ENCODE measurements around the gene PRKN. TPM values are rescaled to one million over a fixed set of nuclear protein-coding genes. Genes with fewer than 3 reads are reported as not detected.

Gene PRKN
- total and polyA plus RNA-seq, 9 of the 15 experiments (the other 6 are each of a cell fraction or from before 2014, with no cell fraction given): 0.03 to 0.96 (median 0.15) TPM; not detected in 2

DNA sequence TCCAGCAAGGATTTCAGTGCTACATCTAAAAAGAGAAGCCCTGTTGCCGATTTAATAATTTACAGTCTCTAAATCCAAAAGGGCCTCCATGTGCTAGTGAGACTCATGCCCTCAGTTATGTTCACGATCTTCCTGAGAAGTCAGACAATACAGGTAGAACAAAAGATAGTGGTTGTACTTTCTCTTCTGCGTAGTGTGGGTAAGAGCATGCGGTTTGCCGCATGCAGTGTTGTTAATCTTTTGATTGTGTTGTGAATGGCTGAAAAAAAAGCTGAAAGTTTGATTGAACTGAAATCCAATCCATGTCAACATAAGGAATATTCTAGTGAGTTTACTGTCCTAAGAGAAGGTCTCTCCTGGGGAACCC lies 1379.0 kb downstream of the PRKN start (continued):
- TF ChIP-seq CBFA2T3 (IDR thresholded peaks at IDR 0.05) (no peak), ZNF165 (CRISPR knock-in tag; IDR thresholded peaks at IDR 0.05; ENCODE audit: borderline replicate concordance) (no peak), SMARCE1 (IDR thresholded peaks at IDR 0.05) (no peak), MAFK (IDR thresholded peaks at IDR 0.05; ENCODE audit: low read length) (no peak), MEF2D (tag; conservative IDR thresholded peaks at IDR 0.05; ENCODE audit: low read depth) (no peak)

DNA sequence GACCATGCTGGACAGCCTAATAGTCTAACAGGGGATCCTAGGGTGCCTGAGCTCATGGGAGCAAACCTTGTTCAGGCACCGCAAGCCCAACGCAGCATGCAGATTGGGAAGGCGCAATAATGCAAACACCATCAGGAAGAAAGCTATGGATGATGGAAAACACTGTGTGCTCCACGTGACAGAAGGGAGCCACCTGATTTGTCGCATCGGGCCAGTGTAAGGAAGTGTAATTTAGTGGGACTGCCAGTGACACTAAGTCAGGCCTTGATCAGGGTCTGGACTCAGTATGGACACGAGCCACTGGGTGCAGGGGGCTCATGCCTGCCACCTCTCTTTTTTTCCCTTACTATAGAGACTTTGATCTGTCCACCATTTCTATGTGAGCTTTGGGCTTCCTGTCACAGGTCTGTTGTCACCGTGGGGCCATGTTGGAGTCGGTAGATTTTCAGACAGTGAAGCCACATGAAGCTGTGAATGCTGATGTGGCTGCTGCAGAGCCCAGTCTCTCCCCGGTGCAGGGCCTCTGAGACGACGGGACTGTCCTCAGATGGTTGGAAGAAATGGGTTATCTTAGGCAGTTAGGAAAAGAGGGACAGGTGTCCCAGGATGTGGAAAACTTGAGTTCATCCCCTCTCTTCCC lies 1379.5 kb downstream of the PRKN start:
- Histone ChIP-seq H2AFZ (ENCODE audit: low read depth, low read length) (peak overlapping the region; percentile 69), H3K9me1 (ENCODE audit: control insufficient read depth, insufficient read depth, low read length) (no peaks in the 10 kb centered on the region), H3K4me3 (no peak overlapping the region), H3K27me3 (ENCODE audit: control insufficient read depth in 2 of 2, insufficient read depth in 2 of 2, low read length in 2 of 2) (no peaks in the 10 kb centered on the region), H4K20me1 (replicated peaks; ENCODE audit: control insufficient read depth, insufficient read depth, low read length) (no peaks in the 10 kb centered on the region), H3K4me1 (replicated peaks in 1 of 2; ENCODE audit: control insufficient read depth in 2 of 2, insufficient read depth in 2 of 2, low read length in 2 of 2) (peaks cover 2 to 4% of the 10 kb centered on the region in 2 experiments; a peak in 2 of 5 replicates), H3K27ac (ENCODE audit: extremely low read depth, low read depth, low read length) (no peak overlapping the region), H3K36me3 (ENCODE audit: control insufficient read depth, insufficient read depth, low read length) (no peaks in the 10 kb centered on the region), H3K79me2 (ENCODE audit: control insufficient read depth, insufficient read depth, low read length) (no peaks in the 10 kb centered on the region), H3K9me3 (replicated peaks; ENCODE audit: control insufficient read depth, insufficient read depth, low read depth, low read length) (no peaks in the 10 kb centered on the region), H3K4me2 (ENCODE audit: insufficient read depth, low read length) (no peak overlapping the region), H3K9ac (ENCODE audit: insufficient read depth in 1 of 2, low read depth in 2 of 2, low read length in 2 of 2) (no peak overlapping the region)
- intact Hi-C loops (cut with micrococcal nuclease) (no loop called here), in situ Hi-C loops (cut with MboI) (no loop called here)
- no TSS peak for BruUV-seq (replicated peaks)
- 59% methylated on average over 12 of the region's 12 CpGs for WGBS (ENCODE audit: insufficient coverage, low coverage, missing lambda C conversion rate)
- no peak for DNase-seq (ENCODE audit: extremely low read depth in 1 of 4, low spot score in 3 of 4)
- TF ChIP-seq, protein P1, sequence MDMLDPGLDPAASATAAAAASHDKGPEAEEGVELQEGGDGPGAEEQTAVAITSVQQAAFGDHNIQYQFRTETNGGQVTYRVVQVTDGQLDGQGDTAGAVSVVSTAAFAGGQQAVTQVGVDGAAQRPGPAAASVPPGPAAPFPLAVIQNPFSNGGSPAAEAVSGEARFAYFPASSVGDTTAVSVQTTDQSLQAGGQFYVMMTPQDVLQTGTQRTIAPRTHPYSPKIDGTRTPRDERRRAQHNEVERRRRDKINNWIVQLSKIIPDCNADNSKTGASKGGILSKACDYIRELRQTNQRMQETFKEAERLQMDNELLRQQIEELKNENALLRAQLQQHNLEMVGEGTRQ (CRISPR knock-in tag; IDR thresholded peaks at IDR 0.05): peak; percentile 75
- TF ChIP-seq MIER1 (IDR thresholded peaks at IDR 0.05; ENCODE audit: low read depth) (no peak), LCOR (CRISPR knock-in tag; IDR thresholded peaks at IDR 0.05) (no peak), ZFP1 (CRISPR knock-in tag; IDR thresholded peaks at IDR 0.05) (no peak), RAD51 (IDR thresholded peaks at IDR 0.05; ENCODE audit: borderline replicate concordance, low read depth) (peak; percentile 50; the same call in 1 of the 2 replicates), ZNF561 (CRISPR knock-in tag; conservative IDR thresholded peaks at IDR 0.05) (no peak), RBM39 (optimal IDR thresholded peaks at IDR 0.05; ENCODE audit: low read depth, low read length) (no peak)
- TF ChIP-seq, protein P2, sequence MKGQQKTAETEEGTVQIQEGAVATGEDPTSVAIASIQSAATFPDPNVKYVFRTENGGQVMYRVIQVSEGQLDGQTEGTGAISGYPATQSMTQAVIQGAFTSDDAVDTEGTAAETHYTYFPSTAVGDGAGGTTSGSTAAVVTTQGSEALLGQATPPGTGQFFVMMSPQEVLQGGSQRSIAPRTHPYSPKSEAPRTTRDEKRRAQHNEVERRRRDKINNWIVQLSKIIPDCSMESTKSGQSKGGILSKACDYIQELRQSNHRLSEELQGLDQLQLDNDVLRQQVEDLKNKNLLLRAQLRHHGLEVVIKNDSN (CRISPR knock-in tag; IDR thresholded peaks at IDR 0.05): peak; percentile 73
- ChIA-PET CTCF (ENCODE audit: low intra/inter-chr PET ratio) (no interaction called here), POLR2A (interaction anchor here (1.3 kb wide), 1 partner anchor 8 kb away, joined by 4 read pairs; no protein-coding TSS in a partner anchor)
- FAIRE-seq: no peak
- ATAC-seq: peak; percentile 49
